NCI-H1930 (cell line): ENCODE results near the gene TAPBP.
"Not testable (repeated sequence)": the region's sequence is repeated elsewhere in the genome, so short reads cannot be mapped to it uniquely, and the experiment has no call there.

Experiments
- DNase-seq, 2 experiments: peaks; one replicate each; lab custom pipeline; 2025; lab: John Stamatoyannopoulos, UW

The TAPBP gene

GRCh38 chr6:33313709-33314514 lies at the start of gene TAPBP:
TAPBP (minus strand) TSS chr6:33314078; CDS start chr6:33314041, 37 bp downstream.
- DNase-seq: no peak

GRCh38 chr6:33363486-33363885 lies 49.6 kb upstream of the TAPBP start:
- not testable (repeated sequence) for DNase-seq

- no peak for DNase-seq
Measured at GRCh38 chr6:33359331-33359730, 45.5 kb upstream of the TAPBP start.

- DNase-seq: not testable (repeated sequence)
Measured at GRCh38 chr6:33357160-33357871, 43.4 kb upstream of the TAPBP start.

- no peak for DNase-seq
Measured at GRCh38 chr6:33356295-33356694, 42.4 kb upstream of the TAPBP start.

- not testable (repeated sequence) for DNase-seq
Measured at GRCh38 chr6:33355860-33356259, 42.0 kb upstream of the TAPBP start.

GRCh38 chr6:33347816-33348215 lies 33.9 kb upstream of the TAPBP start:
- DNase-seq: no peak

- not testable (repeated sequence) for DNase-seq
Measured at GRCh38 chr6:33346972-33347371, 33.1 kb upstream of the TAPBP start.

GRCh38 chr6:33344701-33345697 lies 31.1 kb upstream of the TAPBP start:
- peak; percentile 33 to 72 for DNase-seq

- DNase-seq: no peak
Measured at GRCh38 chr6:33343953-33344611, 30.2 kb upstream of the TAPBP start.

GRCh38 chr6:33343606-33343952 lies 29.7 kb upstream of the TAPBP start:
- not testable (repeated sequence) for DNase-seq

GRCh38 chr6:33339193-33339592 lies 25.3 kb upstream of the TAPBP start:
- no peak for DNase-seq

GRCh38 chr6:33336495-33336894 lies 22.6 kb upstream of the TAPBP start:
- no peak for DNase-seq

GRCh38 chr6:33335916-33336315 lies 22.0 kb upstream of the TAPBP start:
- DNase-seq: no peak

- DNase-seq: no peak
Measured at GRCh38 chr6:33333666-33334065, 19.8 kb upstream of the TAPBP start.

- DNase-seq: no peak
Measured at GRCh38 chr6:33330736-33331135, 16.9 kb upstream of the TAPBP start.

GRCh38 chr6:33329058-33329457 lies 15.2 kb upstream of the TAPBP start:
- no peak for DNase-seq

- no peak for DNase-seq
Measured at GRCh38 chr6:33324125-33324524, 10.2 kb upstream of the TAPBP start.

- peak in 1 of 2 experiments; percentile 60 for DNase-seq
Measured at GRCh38 chr6:33323623-33323948, 9.7 kb upstream of the TAPBP start.

GRCh38 chr6:33321227-33321626 lies 7.3 kb upstream of the TAPBP start:
- no peak for DNase-seq

GRCh38 chr6:33320315-33321181 lies 6.7 kb upstream of the TAPBP start:
- no peak for DNase-seq
